Nephron (organoid): ENCODE data around the gene BCL6.

Experiments used
- H3K27ac Mint-ChIP-seq, 3 experiments: 2 replicates each; pipeline ENCODE4 v1.8.0; 2020; ENCODE audit warnings: mixed read lengths in 3 of 3, mild to moderate bottlenecking in 2 of 3, moderate library complexity in 1 of 3
- H3K27me3 Mint-ChIP-seq: 2 replicates; pipeline ENCODE4 v1.8.0; 2021; ENCODE audit warnings: low read depth, mild to moderate bottlenecking, moderate library complexity, mixed read lengths
- H3K36me3 Mint-ChIP-seq: 2 replicates; pipeline ENCODE4 v1.8.0; 2020; ENCODE audit warnings: low read depth, mixed read lengths
- H3K4me1 Mint-ChIP-seq: 2 replicates; pipeline ENCODE4 v1.8.0; 2020; ENCODE audit warnings: mixed read lengths
- H3K4me3 Mint-ChIP-seq, 3 experiments: 2 replicates each; pipeline ENCODE4 v1.8.0; 2020; ENCODE audit warnings: mild to moderate bottlenecking in 3 of 3, mixed read lengths in 3 of 3, moderate library complexity in 2 of 3
- H3K9me3 Mint-ChIP-seq: 2 replicates; pipeline ENCODE4 v1.8.0; 2020; ENCODE audit warnings: mixed read lengths
- TF ChIP-seq, protein P1 (sequence below), 3 experiments: fragments of 200-600 bp; sonication (generic); IDR thresholded peaks; one replicate each; pipeline ENCODE4 v1.5.0; 2021; ENCODE audit warnings: antibody characterized with exemption in 3 of 3; ENCODE audit not compliant: unreplicated experiment in 3 of 3

Gene BCL6

DNA sequence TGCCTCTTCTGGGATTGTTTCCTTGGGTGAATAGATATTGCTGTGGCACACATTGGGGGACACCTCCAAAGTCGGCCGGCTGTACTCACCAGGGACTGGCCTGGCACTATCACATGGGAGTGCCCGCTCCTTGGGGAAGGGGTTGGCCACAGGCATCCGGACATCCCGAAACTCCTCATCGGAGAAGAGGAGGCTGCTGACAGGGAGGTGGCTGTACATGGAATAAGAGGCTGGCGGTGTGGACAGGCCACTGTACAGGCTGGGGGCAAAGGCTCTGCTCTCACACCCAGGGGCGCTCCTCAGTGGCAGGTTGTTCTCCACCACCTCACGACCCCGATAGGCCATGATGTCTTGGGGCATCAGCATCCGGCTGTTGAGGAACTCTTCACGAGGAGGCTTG, 15.7 kb downstream of the BCL6 start:
- no peak overlapping the region for H3K27ac Mint-ChIP-seq
- peaks cover 2% of the 10 kb centered on the region for H3K4me1 Mint-ChIP-seq
- no peaks in the 10 kb centered on the region for H3K27me3 Mint-ChIP-seq
- peaks cover 73% of the 10 kb centered on the region for H3K36me3 Mint-ChIP-seq
- H3K9me3 Mint-ChIP-seq: no peaks in the 10 kb centered on the region
- TF ChIP-seq, protein P1, sequence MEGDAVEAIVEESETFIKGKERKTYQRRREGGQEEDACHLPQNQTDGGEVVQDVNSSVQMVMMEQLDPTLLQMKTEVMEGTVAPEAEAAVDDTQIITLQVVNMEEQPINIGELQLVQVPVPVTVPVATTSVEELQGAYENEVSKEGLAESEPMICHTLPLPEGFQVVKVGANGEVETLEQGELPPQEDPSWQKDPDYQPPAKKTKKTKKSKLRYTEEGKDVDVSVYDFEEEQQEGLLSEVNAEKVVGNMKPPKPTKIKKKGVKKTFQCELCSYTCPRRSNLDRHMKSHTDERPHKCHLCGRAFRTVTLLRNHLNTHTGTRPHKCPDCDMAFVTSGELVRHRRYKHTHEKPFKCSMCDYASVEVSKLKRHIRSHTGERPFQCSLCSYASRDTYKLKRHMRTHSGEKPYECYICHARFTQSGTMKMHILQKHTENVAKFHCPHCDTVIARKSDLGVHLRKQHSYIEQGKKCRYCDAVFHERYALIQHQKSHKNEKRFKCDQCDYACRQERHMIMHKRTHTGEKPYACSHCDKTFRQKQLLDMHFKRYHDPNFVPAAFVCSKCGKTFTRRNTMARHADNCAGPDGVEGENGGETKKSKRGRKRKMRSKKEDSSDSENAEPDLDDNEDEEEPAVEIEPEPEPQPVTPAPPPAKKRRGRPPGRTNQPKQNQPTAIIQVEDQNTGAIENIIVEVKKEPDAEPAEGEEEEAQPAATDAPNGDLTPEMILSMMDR (IDR thresholded peaks at IDR 0.05; ENCODE audit: unreplicated experiment in 3 of 3): no peak
- no peak overlapping the region for H3K4me3 Mint-ChIP-seq

DNA sequence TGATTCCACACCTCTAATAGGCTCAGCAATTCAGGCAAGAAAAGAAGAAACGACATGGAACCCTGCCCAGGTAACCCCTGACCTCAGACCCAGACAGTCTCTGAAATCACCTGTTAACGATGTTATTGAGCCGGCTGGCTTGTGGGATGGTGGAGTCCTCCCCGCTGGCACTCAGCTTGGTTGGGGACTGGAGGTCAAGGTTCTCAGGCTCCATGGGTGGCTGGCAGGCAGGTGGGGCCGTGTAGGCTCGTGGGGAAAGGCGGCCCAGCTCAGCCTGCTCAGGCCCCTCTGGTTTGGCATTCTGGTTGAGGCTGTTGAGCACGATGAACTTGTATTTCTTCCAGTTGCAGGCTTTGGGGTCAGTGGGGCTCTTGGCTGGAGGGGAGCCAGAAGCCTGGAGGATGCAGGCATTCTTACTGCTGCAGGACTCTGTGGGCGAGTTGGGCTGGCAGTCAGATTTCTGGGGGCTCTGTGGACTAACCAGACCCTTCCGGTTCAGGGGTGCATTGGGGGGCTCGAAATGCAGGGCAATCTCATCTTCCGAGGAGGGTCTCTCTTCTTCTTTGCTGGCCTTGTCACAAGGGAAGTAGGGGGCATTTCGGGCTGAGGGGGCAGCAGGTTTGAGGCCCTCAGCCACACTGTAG, 16.2 kb downstream of the BCL6 start:
- peaks cover 78% of the 10 kb centered on the region for H3K36me3 Mint-ChIP-seq

DNA sequence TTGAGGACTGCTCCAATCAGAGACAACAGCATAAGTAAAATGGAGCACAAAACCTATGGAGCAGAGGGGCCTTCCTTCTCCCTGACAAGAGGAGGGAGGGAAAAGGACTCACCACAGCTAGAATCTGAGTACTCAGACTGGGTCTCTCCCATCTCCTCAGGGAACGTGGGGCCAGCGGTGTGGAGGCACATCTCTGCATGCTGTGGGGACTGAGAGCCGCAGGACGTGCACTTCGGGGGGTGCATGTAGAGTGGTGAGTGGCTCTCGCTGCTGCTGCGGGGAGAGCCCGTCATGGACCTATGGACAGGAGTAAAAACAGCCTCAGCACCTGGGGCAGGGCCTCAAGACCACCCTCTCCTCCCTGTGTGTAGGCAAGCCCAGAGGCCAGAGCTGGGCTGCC, 17.0 kb downstream of the BCL6 start:
- TF ChIP-seq, protein P1 (IDR thresholded peaks at IDR 0.05; ENCODE audit: unreplicated experiment in 3 of 3): no peak
- Mint-ChIP-seq H3K4me1 (no peaks in the 10 kb centered on the region), H3K4me3 (no peak overlapping the region), H3K36me3 (peaks cover 83% of the 10 kb centered on the region), H3K27me3 (no peaks in the 10 kb centered on the region), H3K9me3 (no peaks in the 10 kb centered on the region), H3K27ac (no peak overlapping the region)

More for the DNA sequence above, 16.2 kb downstream of the BCL6 start:
- no peaks in the 10 kb centered on the region for H3K27me3 Mint-ChIP-seq
- H3K4me1 Mint-ChIP-seq: no peaks in the 10 kb centered on the region
- no peak overlapping the region for H3K4me3 Mint-ChIP-seq
- TF ChIP-seq, protein P1 (IDR thresholded peaks at IDR 0.05; ENCODE audit: unreplicated experiment in 3 of 3): no peak
- H3K9me3 Mint-ChIP-seq: no peaks in the 10 kb centered on the region
- H3K27ac Mint-ChIP-seq: no peak overlapping the region

DNA sequence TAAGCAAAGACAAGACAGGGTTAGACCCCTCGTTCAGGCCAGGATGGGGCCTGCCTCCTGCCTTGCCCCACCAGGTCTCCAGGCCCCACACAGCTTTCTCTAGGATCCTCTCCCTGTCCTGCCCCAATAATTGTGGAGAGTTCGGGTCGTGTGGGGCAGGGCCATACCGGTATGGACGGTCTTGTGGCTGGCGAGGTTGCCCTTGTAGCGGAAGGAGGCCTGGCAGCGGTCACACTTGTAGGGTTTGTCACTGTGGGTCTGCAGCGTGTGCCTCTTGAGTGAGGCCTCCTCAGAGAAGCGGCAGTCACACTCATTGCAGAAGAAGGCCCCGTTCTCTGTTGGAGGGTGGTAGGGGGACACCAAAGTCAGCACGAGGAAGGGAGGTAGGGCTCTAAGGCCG, 18.7 kb downstream of the BCL6 start:
- no peak overlapping the region for H3K27ac Mint-ChIP-seq
- H3K36me3 Mint-ChIP-seq: peaks cover 85% of the 10 kb centered on the region
- TF ChIP-seq, protein P1 (IDR thresholded peaks at IDR 0.05; ENCODE audit: unreplicated experiment in 3 of 3): no peak
- H3K9me3 Mint-ChIP-seq: no peaks in the 10 kb centered on the region
- H3K4me1 Mint-ChIP-seq: no peaks in the 10 kb centered on the region
- H3K4me3 Mint-ChIP-seq: no peak overlapping the region
- no peaks in the 10 kb centered on the region for H3K27me3 Mint-ChIP-seq

DNA sequence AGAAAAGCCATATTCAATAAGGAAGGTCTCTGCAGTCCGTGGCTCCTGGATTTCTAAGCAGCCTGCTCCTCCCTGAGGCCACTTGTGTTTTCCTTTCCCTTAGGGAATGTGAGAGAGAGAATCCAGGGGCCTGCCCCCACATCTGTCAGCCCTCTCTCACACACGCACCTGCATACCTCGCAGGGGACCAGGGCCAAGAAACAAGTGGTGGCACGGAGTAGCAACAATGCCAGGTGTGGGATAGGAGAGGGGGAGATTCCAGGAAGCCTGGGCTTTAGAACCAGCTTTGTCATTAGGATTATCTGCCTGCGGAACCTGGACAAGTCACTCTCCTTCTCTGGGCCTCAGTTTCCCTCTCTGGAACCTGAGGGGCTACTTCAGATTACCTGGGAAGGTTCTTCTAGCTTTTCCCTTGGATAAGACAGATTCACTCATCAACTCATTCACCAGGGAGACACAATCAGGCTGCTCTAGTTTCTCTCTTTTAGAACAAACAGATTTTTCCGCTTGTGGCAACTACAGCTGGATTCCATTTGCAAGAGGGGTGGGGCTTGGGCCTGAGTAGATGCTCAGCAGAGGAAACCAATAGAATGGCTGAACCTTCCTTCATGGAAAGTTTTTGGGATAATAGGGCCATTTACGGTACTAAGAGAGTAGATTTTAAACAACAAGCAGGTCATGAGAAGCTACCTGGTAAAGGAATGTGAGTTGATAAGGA, 19.5 kb downstream of the BCL6 start:
- no peaks in the 10 kb centered on the region for H3K27me3 Mint-ChIP-seq
- TF ChIP-seq, protein P1 (IDR thresholded peaks at IDR 0.05; ENCODE audit: unreplicated experiment in 3 of 3): no peak
- H3K4me3 Mint-ChIP-seq: no peak overlapping the region
- peaks cover 77% of the 10 kb centered on the region for H3K36me3 Mint-ChIP-seq
- H3K4me1 Mint-ChIP-seq: no peaks in the 10 kb centered on the region
- no peaks in the 10 kb centered on the region for H3K9me3 Mint-ChIP-seq
- no peak overlapping the region for H3K27ac Mint-ChIP-seq

DNA sequence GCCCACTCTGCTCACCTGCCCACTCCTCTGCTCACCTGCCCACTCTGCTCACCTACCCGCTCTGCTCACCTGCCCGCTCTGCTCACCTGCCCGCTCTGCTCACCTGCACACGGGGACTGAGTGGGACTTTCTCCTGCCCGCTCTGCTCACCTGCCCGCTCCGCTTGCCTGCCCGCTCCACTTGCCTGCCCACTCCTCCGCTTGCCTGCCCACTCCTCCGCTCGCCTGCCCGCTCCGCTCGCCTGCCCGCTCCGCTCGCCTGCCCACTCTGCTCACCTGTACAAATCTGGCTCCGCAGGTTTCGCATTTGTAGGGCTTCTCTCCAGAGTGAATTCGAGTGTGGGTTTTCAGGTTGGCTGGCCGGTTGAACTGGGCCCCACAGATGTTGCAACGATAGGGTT, 20.0 kb downstream of the BCL6 start:
- Mint-ChIP-seq H3K4me1 (peaks cover 3% of the 10 kb centered on the region), H3K27me3 (no peaks in the 10 kb centered on the region), H3K27ac (no peak overlapping the region), H3K4me3 (no peak overlapping the region), H3K36me3 (peaks cover 75% of the 10 kb centered on the region), H3K9me3 (no peaks in the 10 kb centered on the region)
- TF ChIP-seq, protein P1 (IDR thresholded peaks at IDR 0.05; ENCODE audit: unreplicated experiment in 3 of 3): no peak
